Adipocyte (in vitro differentiated cells): Measurements from ENCODE around the gene MUTYH.

ENCODE experiments used
- DNase-seq: peaks from one replicate; pipeline ENCODE4 v3.0.0-alpha.2; 2015; ENCODE audit warnings: low read depth
- H3K27me3 ChIP-seq: replicated peaks from 2 replicates; pipeline ENCODE4 v1.7.0; 2013; ENCODE audit warnings: mild to moderate bottlenecking, low read length, moderate library complexity; ENCODE audit not compliant: control insufficient read depth, insufficient read depth
- H3K36me3 ChIP-seq: 2 replicates; pipeline ENCODE4 v1.7.0; 2013; ENCODE audit warnings: low read length, mild to moderate bottlenecking, moderate library complexity; ENCODE audit not compliant: control insufficient read depth, insufficient read depth, severe bottlenecking
- H3K4me1 ChIP-seq: 2 replicates; pipeline ENCODE4 v1.7.0; 2013; ENCODE audit warnings: mild to moderate bottlenecking, low read length, moderate library complexity; ENCODE audit not compliant: control insufficient read depth, insufficient read depth
- H3K4me3 ChIP-seq: 2 replicates; pipeline ENCODE4 v1.7.0; 2013; ENCODE audit warnings: mild to moderate bottlenecking, low read length, moderate library complexity
- H3K9ac ChIP-seq: 2 replicates; pipeline ENCODE4 v1.7.0; 2013; ENCODE audit warnings: mild to moderate bottlenecking, low read length, moderate library complexity
- H3K9me3 ChIP-seq: 2 replicates; pipeline ENCODE4 v1.7.0; 2013; ENCODE audit warnings: mild to moderate bottlenecking, low read length, moderate library complexity; ENCODE audit not compliant: control insufficient read depth

MUTYH gene

DNA sequence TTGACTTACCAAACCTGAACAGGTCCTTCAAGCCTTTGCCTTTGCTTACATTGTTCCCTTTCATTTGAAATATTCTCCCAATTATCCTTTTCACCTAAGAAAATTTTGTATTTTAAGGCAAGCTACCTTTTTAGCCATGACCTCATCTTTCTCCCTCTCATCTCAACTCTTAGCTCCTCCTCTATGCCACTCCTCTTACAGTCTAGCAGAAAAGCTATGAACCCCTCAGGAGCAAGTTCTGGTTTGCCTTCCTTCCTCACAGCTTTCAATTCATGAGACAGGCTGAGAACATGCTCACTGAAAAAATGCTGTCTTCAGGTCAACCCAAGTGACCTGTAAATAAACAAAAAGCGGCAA is 8.3 kb upstream of the MUTYH start:
- Histone ChIP-seq H3K9me3 (no peaks in the 10 kb centered on the region), H3K27me3 (no peaks in the 10 kb centered on the region), H3K36me3 (peaks cover 22% of the 10 kb centered on the region), H3K9ac (no peak overlapping the region), H3K4me3 (no peak overlapping the region), H3K4me1 (peaks cover 14% of the 10 kb centered on the region)
- DNase-seq = no peak

DNA sequence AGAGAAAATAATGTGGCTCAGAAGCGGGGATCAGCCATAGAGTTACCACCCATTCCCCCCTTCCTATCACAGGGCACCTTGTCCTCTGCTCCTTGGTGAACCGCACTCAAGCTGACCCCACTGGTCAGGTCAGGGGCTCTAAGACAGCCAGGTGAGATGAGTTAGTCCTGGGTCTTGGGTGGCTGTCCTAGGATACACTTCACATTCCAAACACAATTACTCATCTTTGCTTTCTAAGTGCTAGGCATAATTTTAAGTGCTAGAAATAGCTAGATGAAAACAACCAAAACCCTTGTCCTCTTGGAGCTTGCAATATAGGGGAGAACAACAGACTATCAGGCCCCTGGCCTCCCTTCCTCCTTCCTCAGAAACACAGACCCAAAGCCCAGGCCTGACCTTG is 7.8 kb upstream of the MUTYH start:
- Histone ChIP-seq H3K9me3 (no peaks in the 10 kb centered on the region), H3K27me3 (no peaks in the 10 kb centered on the region), H3K4me1 (peaks cover 14% of the 10 kb centered on the region), H3K36me3 (peaks cover 27% of the 10 kb centered on the region), H3K9ac (no peak overlapping the region), H3K4me3 (no peak overlapping the region)
- DNase-seq = peak; percentile 36

DNA sequence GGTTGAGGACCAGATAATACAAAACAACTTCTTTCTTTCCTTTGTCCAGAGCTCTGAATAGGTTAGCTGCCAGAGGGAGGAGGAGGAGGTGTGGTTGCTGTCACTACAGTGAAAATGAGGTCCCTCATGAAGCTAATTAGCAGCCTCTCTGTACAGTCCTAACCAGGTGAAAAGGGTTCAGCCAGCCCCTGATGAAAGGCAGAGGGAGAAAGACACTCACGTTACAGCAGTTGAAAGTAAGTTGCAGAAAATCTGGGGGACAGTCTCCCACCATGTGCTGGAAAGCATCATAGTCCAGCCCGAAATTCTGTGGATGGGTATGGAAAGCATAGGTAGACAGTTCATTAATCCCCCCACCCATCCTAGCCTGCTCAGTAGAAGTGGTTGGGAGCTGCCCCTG is 6.2 kb upstream of the MUTYH start:
- Histone ChIP-seq H3K4me3 (no peak overlapping the region), H3K4me1 (peaks cover 14% of the 10 kb centered on the region), H3K9me3 (no peaks in the 10 kb centered on the region), H3K36me3 (peaks cover 42% of the 10 kb centered on the region), H3K27me3 (no peaks in the 10 kb centered on the region), H3K9ac (no peak overlapping the region)
- no peak for DNase-seq

DNA sequence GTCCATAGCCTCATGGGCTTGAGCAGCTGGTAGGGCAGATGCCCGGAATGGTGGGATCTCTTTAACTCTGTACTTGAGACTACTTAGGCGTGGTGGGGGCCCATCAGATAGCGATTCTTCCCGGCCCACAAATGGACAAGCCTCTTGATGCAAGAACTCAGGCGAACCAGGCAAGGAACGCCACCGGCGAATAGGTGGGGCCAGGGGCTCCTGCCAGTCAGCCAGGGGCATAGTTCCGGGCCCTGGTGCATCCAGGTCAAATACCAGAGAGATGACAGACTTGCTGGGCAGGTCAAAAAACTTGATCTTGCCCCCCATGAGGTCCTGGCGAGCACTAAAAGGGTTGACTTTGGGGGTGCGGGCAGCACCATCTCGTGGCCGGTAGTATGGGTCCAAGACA is 4.8 kb upstream of the MUTYH start:
- Histone ChIP-seq H3K4me1 (peaks cover 22% of the 10 kb centered on the region), H3K9ac (no peak overlapping the region), H3K27me3 (no peaks in the 10 kb centered on the region), H3K36me3 (peaks cover 42% of the 10 kb centered on the region), H3K9me3 (no peaks in the 10 kb centered on the region), H3K4me3 (no peak overlapping the region)
- DNase-seq = no peak

DNA sequence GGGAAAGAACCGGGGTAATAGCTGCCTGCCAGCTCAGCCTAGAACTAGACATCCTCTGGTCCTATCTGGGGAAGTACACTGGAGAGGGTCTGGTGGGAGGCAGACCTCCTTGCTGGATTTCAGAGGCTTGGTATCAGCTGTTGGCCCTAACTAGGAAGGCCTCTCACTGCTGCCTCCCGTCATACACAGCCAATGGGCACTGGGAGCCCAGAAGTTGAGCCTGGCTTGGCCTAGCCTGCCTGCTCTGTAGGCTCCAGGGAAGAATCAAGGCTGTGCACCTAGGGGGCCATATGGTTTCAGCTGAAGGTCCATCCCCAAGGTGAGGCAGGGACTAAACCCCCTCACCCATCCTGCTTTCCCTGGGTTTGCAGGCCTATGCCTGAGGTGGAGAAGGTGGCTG is 4.3 kb upstream of the MUTYH start:
- Histone ChIP-seq H3K36me3 (peaks cover 42% of the 10 kb centered on the region), H3K4me1 (peaks cover 22% of the 10 kb centered on the region), H3K9me3 (no peaks in the 10 kb centered on the region), H3K9ac (no peak overlapping the region), H3K27me3 (no peaks in the 10 kb centered on the region), H3K4me3 (no peak overlapping the region)
- no peak for DNase-seq

DNA sequence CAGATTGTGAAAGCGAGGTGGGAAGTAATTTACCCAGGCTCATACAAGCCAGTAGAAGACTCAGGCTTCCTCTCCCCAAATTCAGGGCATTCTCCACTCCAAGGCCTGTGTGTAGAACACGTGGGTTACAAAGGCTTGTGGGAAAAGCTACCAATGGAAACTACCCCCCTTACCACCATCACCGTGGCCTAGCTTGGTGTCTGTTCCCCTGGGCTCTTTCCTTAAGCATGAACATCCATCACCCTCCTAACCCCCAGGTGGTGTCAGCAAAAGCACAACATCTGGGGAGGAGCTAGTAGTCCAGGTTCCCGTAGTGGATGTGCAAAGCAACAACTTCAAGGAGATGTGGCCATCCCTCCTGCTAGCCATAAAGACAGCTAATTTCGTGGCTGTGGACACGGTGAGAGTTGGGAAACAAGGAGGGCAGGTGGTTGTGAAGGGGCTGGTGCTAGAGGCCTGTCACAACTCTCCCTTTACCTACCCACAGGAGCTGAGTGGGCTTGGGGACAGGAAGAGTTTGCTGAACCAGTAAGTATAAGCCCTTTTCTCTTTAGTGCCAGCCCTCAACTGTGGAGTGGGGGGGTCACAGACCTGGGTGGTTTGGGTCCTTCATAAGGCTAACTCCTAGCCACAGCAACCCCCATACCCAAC is 701 bp upstream of the MUTYH start:
- no peak for DNase-seq
- Histone ChIP-seq H3K36me3 (peaks cover 42% of the 10 kb centered on the region), H3K9ac (peak overlapping the region; percentile 99), H3K9me3 (no peaks in the 10 kb centered on the region), H3K27me3 (no peaks in the 10 kb centered on the region), H3K4me3 (peak overlapping the region; percentile 98), H3K4me1 (peaks cover 15% of the 10 kb centered on the region)

DNA sequence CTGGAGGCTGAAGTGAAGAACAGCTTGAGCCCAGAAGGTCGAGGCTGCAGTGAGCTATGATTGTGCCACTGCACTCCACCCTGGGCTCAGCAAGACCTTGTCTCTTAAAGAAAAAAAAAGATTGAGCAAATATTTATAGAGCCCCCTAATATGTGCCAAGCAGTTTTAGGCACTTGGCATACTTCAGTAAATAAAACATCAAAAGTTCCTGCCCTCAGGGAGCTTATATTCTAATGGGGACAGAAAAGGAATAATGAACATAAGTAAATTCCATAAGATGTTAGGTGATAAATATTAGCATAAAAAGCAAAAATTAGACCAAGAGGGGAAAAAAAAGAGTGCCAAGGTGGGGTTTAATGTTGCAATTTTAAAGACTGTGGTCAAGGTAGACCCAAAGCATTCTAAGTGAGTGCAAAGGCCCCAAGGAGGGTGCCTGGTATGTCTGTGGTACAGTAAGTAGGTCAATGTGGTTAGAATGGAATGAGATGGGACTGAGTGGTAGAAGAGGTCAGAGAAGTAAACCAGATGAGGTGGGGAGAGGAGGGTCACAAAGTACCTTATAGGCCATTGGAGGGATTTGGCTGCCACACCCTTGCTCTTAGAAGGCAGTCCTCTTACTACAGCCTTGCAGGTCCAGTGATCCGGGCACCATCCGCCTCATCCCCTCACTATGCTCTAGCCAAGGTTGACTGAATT is 2.5 kb downstream of the MUTYH start:
- peaks cover 17% of the 10 kb centered on the region for H3K4me1 ChIP-seq
- no peaks in the 10 kb centered on the region for H3K27me3 ChIP-seq
- H3K9ac ChIP-seq = no peak overlapping the region
- H3K9me3 ChIP-seq = no peaks in the 10 kb centered on the region
- no peak for DNase-seq
- H3K4me3 ChIP-seq = no peak overlapping the region
- peaks cover 22% of the 10 kb centered on the region for H3K36me3 ChIP-seq

DNA sequence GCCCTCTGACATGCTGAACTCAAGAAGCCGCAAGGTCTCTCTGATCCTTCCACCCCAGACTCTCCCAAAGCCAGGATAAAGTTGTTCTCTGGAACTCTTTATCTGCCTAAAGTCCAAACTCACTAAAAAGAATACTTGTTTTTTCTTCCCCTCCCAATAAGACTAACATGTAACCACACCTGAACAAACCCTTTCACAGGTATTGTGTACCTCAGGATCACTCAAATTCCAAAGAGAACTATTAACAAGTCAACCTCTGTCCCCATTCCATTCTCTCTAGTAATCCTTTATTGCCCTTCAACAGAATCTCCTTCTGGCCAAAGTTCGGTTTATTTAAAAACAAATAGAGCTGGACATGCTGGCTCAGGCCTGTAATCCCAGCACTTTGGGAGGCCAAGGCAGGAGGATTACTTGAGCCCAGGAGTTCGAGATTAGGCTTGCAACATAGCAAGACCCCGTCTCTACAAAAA is 4.3 kb downstream of the MUTYH start:
- peaks cover 12% of the 10 kb centered on the region for H3K4me1 ChIP-seq
- no peak overlapping the region for H3K9ac ChIP-seq
- DNase-seq = no peak
- H3K9me3 ChIP-seq = no peaks in the 10 kb centered on the region
- no peaks in the 10 kb centered on the region for H3K27me3 ChIP-seq
- H3K4me3 ChIP-seq = no peak overlapping the region
- H3K36me3 ChIP-seq = peaks cover 29% of the 10 kb centered on the region

DNA sequence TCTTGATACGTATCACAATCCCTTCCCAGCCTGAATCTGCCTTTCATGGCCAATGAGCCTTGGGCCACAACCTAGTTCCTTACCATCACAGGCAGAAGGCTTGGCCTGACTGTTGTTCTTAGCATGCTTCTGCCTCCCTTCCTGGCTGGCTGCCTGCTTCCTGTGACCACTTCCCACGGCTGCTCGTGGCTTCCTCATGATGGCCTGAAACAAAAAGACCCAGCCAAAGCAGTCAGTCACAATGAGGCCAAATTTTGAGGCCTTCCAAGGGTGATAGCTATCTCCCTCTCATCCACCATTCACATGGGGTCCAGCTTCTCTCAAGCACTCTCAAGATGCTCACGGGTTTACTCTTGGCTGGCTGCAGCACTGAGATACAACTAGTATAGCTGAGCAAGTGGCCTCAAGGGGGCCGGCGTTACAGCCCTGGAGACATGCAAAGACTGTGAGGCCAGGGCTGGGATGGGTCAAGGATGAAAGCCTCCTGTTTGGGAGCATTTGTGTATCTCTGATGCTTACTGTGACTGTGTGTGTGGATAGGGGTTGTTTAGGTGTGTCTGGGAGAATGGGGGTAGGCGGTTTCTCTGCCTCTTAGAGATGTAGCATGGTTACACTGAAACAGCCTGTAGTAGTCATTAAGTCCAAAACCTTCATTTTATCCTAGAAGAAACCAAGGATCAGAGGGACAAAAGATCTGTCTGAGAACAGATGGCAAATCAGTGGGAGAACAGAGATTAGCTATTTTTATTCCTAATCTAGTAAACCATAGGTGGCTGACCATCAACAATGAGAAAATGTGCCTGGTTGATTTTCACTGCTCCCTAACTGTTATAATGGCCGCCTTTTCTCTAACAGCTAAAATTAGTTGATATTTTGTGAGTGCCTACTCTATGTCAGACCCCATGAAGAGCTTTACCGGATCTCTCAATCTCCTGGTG is 5.7 kb downstream of the MUTYH start:
- Histone ChIP-seq H3K9ac (no peak overlapping the region), H3K4me1 (peaks cover 9% of the 10 kb centered on the region), H3K36me3 (peaks cover 29% of the 10 kb centered on the region), H3K4me3 (no peak overlapping the region), H3K9me3 (no peaks in the 10 kb centered on the region), H3K27me3 (no peaks in the 10 kb centered on the region)
- DNase-seq = no peak

DNA sequence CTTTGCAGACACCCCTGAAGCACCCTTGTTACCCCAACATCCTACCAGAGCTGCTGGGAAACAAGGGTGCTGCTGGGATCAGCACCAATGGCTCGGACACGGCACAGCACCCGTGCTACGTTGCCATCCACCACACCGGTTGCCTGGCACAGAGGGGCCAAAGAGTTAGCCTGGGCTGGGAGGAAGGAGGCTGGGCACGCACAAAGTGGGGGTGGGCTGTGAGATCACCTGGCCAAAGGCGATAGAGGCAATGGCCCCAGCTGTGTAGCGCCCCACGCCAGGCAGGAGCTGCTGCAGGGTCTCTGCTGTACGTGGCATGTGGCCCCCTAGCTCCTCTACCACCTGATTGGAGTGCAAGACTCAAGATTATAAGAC is 7.9 kb downstream of the MUTYH start:
- Histone ChIP-seq H3K9ac (no peak overlapping the region), H3K36me3 (peaks cover 29% of the 10 kb centered on the region), H3K27me3 (no peaks in the 10 kb centered on the region)

More for the DNA sequence above, 7.9 kb downstream of the MUTYH start:
- Histone ChIP-seq H3K4me1 (peaks cover 4% of the 10 kb centered on the region), H3K4me3 (no peak overlapping the region), H3K9me3 (no peaks in the 10 kb centered on the region)
- no peak for DNase-seq
